Naive thymus-derived CD4-positive, alpha-beta T cell (primary cell): ENCODE data around the gene MMP1. TPM values are rescaled to one million over a fixed set of nuclear protein-coding genes. Genes with fewer than 3 reads are reported as not detected.

Source experiments
- ATAC-seq: fragments of 150-1000 bp; cut with Tn5 transposase; 2 replicates; pipeline ENCODE4 v1.10.0; 2021; ENCODE audit warnings: mild to moderate bottlenecking, moderate library complexity
- CTCF ChIA-PET: fragments of 350-600 bp; sonication (Branson Sonifier 250); formaldehyde crosslinking; loops from one replicate; lab custom pipeline; 2021; ENCODE audit warnings: antibody characterized with exemption; lab: Charles Lee
- POLR2A ChIA-PET: fragments of 350-600 bp; sonication (Branson Sonifier 250); formaldehyde crosslinking; loops from one replicate; lab custom pipeline; 2021; ENCODE audit warnings: antibody characterized with exemption, inconsistent platforms; lab: Charles Lee
- DNase-seq, 9 donors: peaks; one replicate each; pipeline versions ENCODE4 v3.0.0 to v3.0.0-alpha.2; 2020 to 2022; ENCODE audit warnings: mixed read lengths in 1 of 9
- H3K27ac ChIP-seq: one replicate; pipeline ENCODE4 v1.7.0; 2013; ENCODE audit warnings: mild to moderate bottlenecking, low read depth, low read length, moderate library complexity
- H3K27me3 ChIP-seq, 2 donors: one replicate each; pipeline ENCODE4 v1.7.0; 2013; ENCODE audit warnings: low read length in 2 of 2, mild to moderate bottlenecking in 2 of 2, moderate library complexity in 2 of 2; ENCODE audit not compliant: control insufficient read depth in 2 of 2, insufficient read depth in 2 of 2
- H3K36me3 ChIP-seq, 3 experiments: 1 replicate in 2 of 3; 2 replicates in 1 of 3; pipeline ENCODE4 v1.7.0; 2013; ENCODE audit warnings: low read length in 3 of 3, mild to moderate bottlenecking in 3 of 3, moderate library complexity in 1 of 3; ENCODE audit not compliant: insufficient read depth in 3 of 3, control insufficient read depth in 2 of 3
- H3K4me1 ChIP-seq, 2 donors: one replicate each; pipeline ENCODE4 v1.7.0; 2013; ENCODE audit warnings: low read length in 2 of 2, mild to moderate bottlenecking in 2 of 2, moderate library complexity in 1 of 2; ENCODE audit not compliant: control insufficient read depth in 2 of 2, insufficient read depth in 2 of 2
- H3K4me3 ChIP-seq: 2 replicates; pipeline ENCODE4 v1.7.0; 2013; ENCODE audit warnings: mild to moderate bottlenecking, low read length
- H3K9me3 ChIP-seq, 3 experiments: 1 replicate in 2 of 3; 2 replicates in 1 of 3; pipeline ENCODE4 v1.7.0; 2013; ENCODE audit warnings: low read length in 3 of 3; ENCODE audit not compliant: control insufficient read depth in 2 of 3
- H3K27ac Mint-ChIP-seq, 9 donors: one replicate each; pipeline ENCODE4 v1.8.0; 2020 to 2022; ENCODE audit warnings: mixed read lengths in 9 of 9, mild to moderate bottlenecking in 8 of 9, moderate library complexity in 5 of 9, inconsistent platforms in 2 of 9
- H3K27me3 Mint-ChIP-seq, 5 donors: one replicate each; pipeline ENCODE4 v1.8.0; 2021 to 2022; ENCODE audit warnings: mixed read lengths in 5 of 5, mild to moderate bottlenecking in 1 of 5
- H3K36me3 Mint-ChIP-seq, 5 donors: one replicate each; pipeline ENCODE4 v1.8.0; 2020 to 2022; ENCODE audit warnings: mixed read lengths in 5 of 5, mild to moderate bottlenecking in 3 of 5, inconsistent platforms in 1 of 5
- H3K4me1 Mint-ChIP-seq, 7 donors: one replicate each; pipeline ENCODE4 v1.8.0; 2020 to 2022; ENCODE audit warnings: mixed read lengths in 7 of 7, mild to moderate bottlenecking in 3 of 7, inconsistent platforms in 1 of 7
- H3K4me3 Mint-ChIP-seq, 10 donors: one replicate each; pipeline ENCODE4 v1.8.0; 2020 to 2022; ENCODE audit warnings: mild to moderate bottlenecking in 10 of 10, mixed read lengths in 10 of 10, moderate library complexity in 6 of 10, inconsistent platforms in 2 of 10
- H3K9me3 Mint-ChIP-seq, 11 donors: one replicate each; pipeline ENCODE4 v1.8.0; 2020 to 2022; ENCODE audit warnings: mixed read lengths in 11 of 11, mild to moderate bottlenecking in 4 of 11, inconsistent platforms in 1 of 11, moderate library complexity in 1 of 11
- intact Hi-C, 2 donors: fragments of 100-400 bp; cut with micrococcal nuclease; formaldehyde crosslinking; loops; one replicate each; pipeline ENCODE4 v1.15.1; 2023
- polyA plus RNA-seq, 2 donors: library from polyadenylated mRNA; unstranded; fragments of 300-500 nt; fragmentation: Illumina TruSeq; gene quantifications; one replicate each; pipeline ENCODE4 v1.2.3, GENCODE V29; 2021
- total RNA-seq, 6 experiments: library from RNA in 5 of 6; stranded (reverse) in 5 of 6; gene quantifications; 1 replicate in 5 of 6; 2 replicates in 1 of 6; pipeline ENCODE4 v1.2.3 and lab custom pipeline; 2021 to 2026

MMP1 gene
- total and polyA plus RNA-seq, 7 experiments from 2014 or later, result not detected

GRCh38 chr11:102793677-102794290 lies 4.2 kb downstream of the MMP1 start:
- Mint-ChIP-seq H3K36me3 (no peaks in the 10 kb centered on the region), H3K9me3 (no peaks in the 10 kb centered on the region), H3K4me3 (no peak overlapping the region), H3K27ac (no peak overlapping the region), H3K4me1 (no peaks in the 10 kb centered on the region), H3K27me3 (peaks cover 0 to 10% (median under 1%) of the 10 kb centered on the region in 5 donors)
- DNase-seq (no peak), ATAC-seq (no peak)
- CTCF ChIA-PET, result no interaction called here
- no peaks in the 10 kb centered on the region for H3K27me3 ChIP-seq
- H3K4me3 ChIP-seq, result no peak overlapping the region
- H3K36me3 ChIP-seq, result no peaks in the 10 kb centered on the region
- H3K27ac ChIP-seq, result no peak overlapping the region
- H3K9me3 ChIP-seq, result no peaks in the 10 kb centered on the region
- POLR2A ChIA-PET, result no interaction called here
- H3K4me1 ChIP-seq, result no peaks in the 10 kb centered on the region
- intact Hi-C loops, result no loop called here

- intact Hi-C loops, result no loop called here
- POLR2A ChIA-PET, result no interaction called here
Measured at GRCh38 chr11:102792604-102793003, 5.4 kb downstream of the MMP1 start.

GRCh38 chr11:102791271-102792036 lies 6.5 kb downstream of the MMP1 start:
- DNase-seq (no peak), ATAC-seq (no peak)
- no peaks in the 10 kb centered on the region for H3K9me3 Mint-ChIP-seq
- H3K4me1 Mint-ChIP-seq, result no peaks in the 10 kb centered on the region
- Histone ChIP-seq H3K27ac (no peak overlapping the region), H3K27me3 (no peaks in the 10 kb centered on the region), H3K4me3 (no peak overlapping the region), H3K9me3 (no peaks in the 10 kb centered on the region), H3K36me3 (no peaks in the 10 kb centered on the region), H3K4me1 (no peaks in the 10 kb centered on the region)
- H3K27ac Mint-ChIP-seq, result no peak overlapping the region
- H3K36me3 Mint-ChIP-seq, result no peaks in the 10 kb centered on the region
- no peak overlapping the region for H3K4me3 Mint-ChIP-seq
- ChIA-PET POLR2A (interaction anchor here (0.6 kb wide), 1 partner anchor 31 kb away, joined by 3 read pairs; no protein-coding TSS in a partner anchor), CTCF (no interaction called here)
- H3K27me3 Mint-ChIP-seq, result peaks cover 0 to 13% (median 6%) of the 10 kb centered on the region in 5 donors
- intact Hi-C loops, result no loop called here

More at GRCh38 chr11:102792604-102793003, 5.4 kb downstream of the MMP1 start:
- no peak overlapping the region for H3K27ac ChIP-seq
- no peaks in the 10 kb centered on the region for H3K9me3 Mint-ChIP-seq
- CTCF ChIA-PET, result interaction anchor here (0.5 kb wide), 1 partner anchor 19 kb away, joined by 4 read pairs; no protein-coding TSS in a partner anchor
- no peaks in the 10 kb centered on the region for H3K36me3 Mint-ChIP-seq
- peaks cover 0 to 13% (median 5%) of the 10 kb centered on the region in 5 donors for H3K27me3 Mint-ChIP-seq
- no peaks in the 10 kb centered on the region for H3K27me3 ChIP-seq
- H3K27ac Mint-ChIP-seq, result no peak overlapping the region
- H3K4me1 Mint-ChIP-seq, result no peaks in the 10 kb centered on the region
- H3K36me3 ChIP-seq, result no peaks in the 10 kb centered on the region
- no peak overlapping the region for H3K4me3 Mint-ChIP-seq
- H3K9me3 ChIP-seq, result no peaks in the 10 kb centered on the region
- H3K4me1 ChIP-seq, result no peaks in the 10 kb centered on the region
- ATAC-seq, result no peak
- no peak for DNase-seq
- no peak overlapping the region for H3K4me3 ChIP-seq

GRCh38 chr11:102788334-102788995 lies 9.5 kb downstream of the MMP1 start:
- CTCF ChIA-PET, result no interaction called here
- Mint-ChIP-seq H3K36me3 (no peaks in the 10 kb centered on the region), H3K4me3 (no peak overlapping the region), H3K27ac (no peak overlapping the region), H3K4me1 (no peaks in the 10 kb centered on the region), H3K9me3 (peaks cover 0 to 3% (median 0%) of the 10 kb centered on the region in 11 donors), H3K27me3 (peaks cover 4 to 13% (median 10%) of the 10 kb centered on the region in 5 donors)
- Histone ChIP-seq H3K4me3 (no peak overlapping the region), H3K9me3 (no peaks in the 10 kb centered on the region), H3K27ac (no peak overlapping the region), H3K36me3 (no peaks in the 10 kb centered on the region), H3K27me3 (no peaks in the 10 kb centered on the region), H3K4me1 (no peaks in the 10 kb centered on the region)
- intact Hi-C loops, result no loop called here
- DNase-seq (no peak), ATAC-seq (no peak)
- POLR2A ChIA-PET, result no interaction called here

- DNase-seq (no peak), ATAC-seq (no peak)
- Histone ChIP-seq H3K27me3 (no peaks in the 10 kb centered on the region), H3K4me1 (no peaks in the 10 kb centered on the region), H3K27ac (no peak overlapping the region), H3K36me3 (no peaks in the 10 kb centered on the region), H3K9me3 (no peaks in the 10 kb centered on the region), H3K4me3 (no peak overlapping the region)
- Mint-ChIP-seq H3K9me3 (peaks cover 0 to 3% (median 0%) of the 10 kb centered on the region in 11 donors), H3K4me1 (no peaks in the 10 kb centered on the region), H3K27me3 (peaks cover 10 to 31% (median 18%) of the 10 kb centered on the region in 5 donors), H3K4me3 (no peak overlapping the region), H3K36me3 (no peaks in the 10 kb centered on the region), H3K27ac (no peak overlapping the region)
- ChIA-PET CTCF (no interaction called here), POLR2A (no interaction called here)
- intact Hi-C loops, result no loop called here
Measured at GRCh38 chr11:102784380-102784779, 13.6 kb downstream of the MMP1 start.

GRCh38 chr11:102783720-102784119 lies 14.2 kb downstream of the MMP1 start:
- no peak for DNase-seq
- no peaks in the 10 kb centered on the region for H3K36me3 ChIP-seq
- H3K9me3 ChIP-seq, result no peaks in the 10 kb centered on the region
- no peaks in the 10 kb centered on the region for H3K27me3 ChIP-seq
- no peaks in the 10 kb centered on the region for H3K4me1 Mint-ChIP-seq
- ATAC-seq, result no peak
- H3K27ac Mint-ChIP-seq, result no peak overlapping the region
- H3K36me3 Mint-ChIP-seq, result no peaks in the 10 kb centered on the region
- H3K27me3 Mint-ChIP-seq, result peaks cover 10 to 30% (median 18%) of the 10 kb centered on the region in 5 donors
- H3K4me3 Mint-ChIP-seq, result no peak overlapping the region
- no peak overlapping the region for H3K4me3 ChIP-seq
- peaks cover 0 to 3% (median 0%) of the 10 kb centered on the region in 11 donors for H3K9me3 Mint-ChIP-seq
- POLR2A ChIA-PET, result no interaction called here
- no peaks in the 10 kb centered on the region for H3K4me1 ChIP-seq
- no peak overlapping the region for H3K27ac ChIP-seq
- CTCF ChIA-PET, result no interaction called here
- intact Hi-C loops, result no loop called here
